GM12878 (cell line): ENCODE results near the gene ATP6V1D. TPM values are rescaled to one million over a fixed set of nuclear protein-coding genes. Genes with fewer than 3 reads are reported as not detected.

Experiments
- ATAC-seq: fragments of 200-7000 bp; cut with Tn5 transposase; 3 replicates; pipeline ENCODE4 v1.9.1; 2020; ENCODE audit warnings: mild to moderate bottlenecking, moderate library complexity
- BruUV-seq: library from RNA; stranded (reverse); fragments of 400-500 nt; replicated peaks from 2 replicates; lab custom pipeline; 2021; lab: Mats Ljungman, UMichigan
- CTCF ChIA-PET: fragments of 300-600 bp; sonication (Branson Sonifier 250); formaldehyde crosslinking; extraction: SDS; loops from one replicate; lab custom pipeline; 2021; ENCODE audit warnings: inconsistent platforms; lab: Yijun Ruan, JAX
- POLR2A ChIA-PET: fragments of 350-600 bp; formaldehyde crosslinking; extraction: SDS; loops from one replicate; lab custom pipeline; 2021; ENCODE audit warnings: inconsistent platforms; lab: Charles Lee
- RAD21 ChIA-PET: fragments of 300-600 bp; sonication (Branson Sonifier 250); formaldehyde crosslinking; loops from one replicate; lab custom pipeline; 2023; ENCODE audit warnings: antibody characterized with exemption; ENCODE audit not compliant: unreplicated experiment; lab: Charles Lee
- SMC1A ChIA-PET: fragments of 300-600 bp; sonication (Branson Sonifier 250); formaldehyde crosslinking; loops from one replicate; lab custom pipeline; 2023; ENCODE audit not compliant: unreplicated experiment, uncharacterized antibody; lab: Charles Lee
- DNase-seq: peaks from one replicate; pipeline ENCODE4 v3.0.0-alpha.2; 2011; ENCODE audit warnings: low read depth, low spot score
- FAIRE-seq: peaks from 3 replicates; lab custom pipeline; 2011; peaks lifted over from hg19 to GRCh38; lab: Jason Lieb, UNC
- H2AFZ ChIP-seq: 2 replicates; pipeline ENCODE4 v1.6.0; 2011; ENCODE audit warnings: low read depth, low read length, control low read depth; ENCODE audit not compliant: control insufficient read depth
- H3K27ac ChIP-seq: 2 replicates; pipeline ENCODE4 v1.5.1; 2011; ENCODE audit warnings: control low read depth; ENCODE audit not compliant: control insufficient read depth, insufficient read depth
- H3K27me3 ChIP-seq, 2 experiments: replicated peaks in 1 of 2; 2 replicates each; pipeline versions ENCODE4 v1.6.0 to v1.6.1; 2011; ENCODE audit warnings: low read length in 1 of 2; ENCODE audit not compliant: control insufficient read depth in 2 of 2, insufficient read depth in 2 of 2
- H3K36me3 ChIP-seq, 2 experiments: 2 replicates each; pipeline ENCODE4 v1.5.1; 2011; ENCODE audit warnings: low read length in 1 of 2; ENCODE audit not compliant: control insufficient read depth in 2 of 2, insufficient read depth in 2 of 2
- H3K4me1 ChIP-seq: 2 replicates; pipeline ENCODE4 v1.6.1; 2011; ENCODE audit warnings: mild to moderate bottlenecking, low read length, moderate library complexity, mixed read lengths; ENCODE audit not compliant: control insufficient read depth, insufficient read depth
- H3K4me2 ChIP-seq: 2 replicates; pipeline ENCODE4 v1.6.0; 2011; ENCODE audit warnings: control low read depth; ENCODE audit not compliant: control insufficient read depth, insufficient read depth
- H3K4me3 ChIP-seq: fragments of 200-600 bp; sonication (generic); 2 replicates; pipeline ENCODE4 v1.5.1; 2016
- H3K79me2 ChIP-seq: 2 replicates; pipeline ENCODE4 v1.6.0; 2011; ENCODE audit warnings: low read length; ENCODE audit not compliant: control insufficient read depth, insufficient read depth
- H3K9ac ChIP-seq: 2 replicates; pipeline ENCODE4 v1.8.0; 2011; ENCODE audit warnings: low read length, control low read depth, mixed read lengths; ENCODE audit not compliant: control insufficient read depth, insufficient read depth
- H3K9me3 ChIP-seq: replicated peaks from 3 replicates; pipeline ENCODE4 v1.5.1; 2011; ENCODE audit warnings: mild to moderate bottlenecking, low read length; ENCODE audit not compliant: control insufficient read depth, insufficient read depth
- H4K20me1 ChIP-seq: 2 replicates; pipeline ENCODE4 v1.6.0; 2011; ENCODE audit not compliant: control insufficient read depth, insufficient read depth
- HDAC2 ChIP-seq: fragments of 200-600 bp; sonication (generic); IDR thresholded peaks from 2 replicates; pipeline ENCODE4 v1.6.1; 2017
- IRF3 ChIP-seq: fragments of 450-650 bp; IDR thresholded peaks from 2 replicates; pipeline ENCODE4 v1.6.1; 2014; ENCODE audit warnings: mild to moderate bottlenecking
- JUND ChIP-seq: IDR thresholded peaks from 2 replicates; pipeline ENCODE4 v1.6.1; 2012; ENCODE audit warnings: low read depth, mild to moderate bottlenecking, low read length, improper control_type of control experiment, moderate library complexity
- NBN ChIP-seq: fragments of 450-650 bp; IDR thresholded peaks from 2 replicates; pipeline ENCODE4 v1.6.1; 2016
- NFIC ChIP-seq: IDR thresholded peaks from 2 replicates; pipeline ENCODE4 v1.6.1; 2012; ENCODE audit warnings: low read depth, mild to moderate bottlenecking, inconsistent platforms, low read length, moderate library complexity
- NFXL1 ChIP-seq: fragments of 450-650 bp; IDR thresholded peaks from 2 replicates; pipeline ENCODE4 v1.6.1; 2017; ENCODE audit warnings: antibody characterized with exemption, mild to moderate bottlenecking, borderline replicate concordance
- NR2C2 ChIP-seq: IDR thresholded peaks from 2 replicates; pipeline ENCODE4 v1.6.1; 2011; ENCODE audit warnings: borderline replicate concordance, low read depth; ENCODE audit not compliant: control insufficient read depth, insufficient read length
- PBX3 ChIP-seq: IDR thresholded peaks from 2 replicates; pipeline ENCODE4 v1.6.1; 2011; ENCODE audit warnings: mild to moderate bottlenecking, low read depth, low read length, moderate library complexity; ENCODE audit not compliant: insufficient replicate concordance
- PML ChIP-seq: IDR thresholded peaks from 2 replicates; pipeline ENCODE4 v1.6.1; 2012; ENCODE audit warnings: low read length, inconsistent platforms
- POLR2AphosphoS2 ChIP-seq: IDR thresholded peaks from 2 replicates; pipeline ENCODE4 v1.6.1; 2011; ENCODE audit warnings: low read depth, mild to moderate bottlenecking, low read length, improper control_type of control experiment, moderate library complexity
- POLR2AphosphoS5 ChIP-seq: IDR thresholded peaks from 2 replicates; pipeline ENCODE4 v1.6.1; 2011; ENCODE audit warnings: mild to moderate bottlenecking, low read length, inconsistent platforms
- SMC3 ChIP-seq: IDR thresholded peaks from 2 replicates; pipeline ENCODE4 v1.6.1; 2011; ENCODE audit warnings: low read length, improper control_type of control experiment, borderline replicate concordance
- ZZZ3 ChIP-seq: IDR thresholded peaks from 2 replicates; pipeline ENCODE4 v1.6.1; 2011; ENCODE audit warnings: low read depth; ENCODE audit not compliant: control insufficient read depth, insufficient read length
- WGBS: methylation state at CpG from one replicate; pipeline ENCODE4 v1.1.6; 2016; ENCODE audit warnings: low lambda C conversion rate; ENCODE audit not compliant: insufficient replicate concordance, insufficient coverage; ENCODE audit errors: missing lambda C conversion rate; 5-methylcytosine and 5-hydroxymethylcytosine counted together
- in situ Hi-C: fragments of 300-500 bp; cut with MboI; formaldehyde crosslinking; loops from 9 replicates; pipeline ENCODE4 v1.14.3; 2018; ENCODE audit warnings: mixed read lengths
- intact Hi-C: fragments of 100-400 bp; cut with micrococcal nuclease; formaldehyde crosslinking; loops from one replicate; pipeline ENCODE4 v1.14.2; 2022; ENCODE audit not compliant: unreplicated experiment
- polyA plus RNA-seq, 11 experiments: library from polyadenylated mRNA; depleted of rRNA in 4 of 11; unstranded in 6 of 11; stranded (reverse) in 5 of 11; fragments of >200 nt; fragmentation: Nextera tagmentation in 4 of 11; fragmentation: Illumina TruSeq in 1 of 11; extraction: Ambion mirVana in 4 of 11; extraction: Trizol in 1 of 11; gene quantifications; 1 replicate in 1 of 11; 2 replicates in 10 of 11; pipeline versions ENCODE4 v1.2.1 to v1.2.3, GENCODE V29; 2011 to 2016; ENCODE audit warnings: inconsistent platforms in 2 of 11, missing spikeins in 2 of 11, low read depth in 1 of 11
- total RNA-seq, 4 experiments: library from RNA; depleted of rRNA in 3 of 4; stranded (reverse); fragments of >200 nt in 3 of 4; fragmentation: Illumina TruSeq in 1 of 4; extraction: Trizol in 1 of 4; gene quantifications; 2 replicates each; pipeline versions ENCODE4 v1.2.1 to v1.2.3, GENCODE V29; 2013 to 2021

ATP6V1D gene
- total and polyA plus RNA-seq, 10 of the 15 experiments (the other 5 are each of a cell fraction or from before 2014, with no cell fraction given), result 24.0 to 71.6 (median 47.8) TPM

GRCh38 chr14:67393689-67394088 is 34.1 kb upstream of the ATP6V1D start:
- Histone ChIP-seq H3K9ac (no peak overlapping the region), H3K4me1 (no peaks in the 10 kb centered on the region), H4K20me1 (no peaks in the 10 kb centered on the region), H3K4me2 (no peak overlapping the region), H3K4me3 (no peak overlapping the region), H3K27me3 (no peaks in the 10 kb centered on the region), H2AFZ (no peak overlapping the region), H3K9me3 (no peaks in the 10 kb centered on the region), H3K27ac (no peak overlapping the region), H3K36me3 (no peaks in the 10 kb centered on the region), H3K79me2 (no peaks in the 10 kb centered on the region)
- intact Hi-C loops (no loop called here), in situ Hi-C loops (no loop called here)
- no peak for FAIRE-seq
- TF ChIP-seq POLR2AphosphoS2 (no peak), NR2C2 (no peak), ZZZ3 (no peak), PBX3 (no peak), HDAC2 (no peak), NFIC (no peak), NFXL1 (no peak), IRF3 (no peak), POLR2AphosphoS5 (no peak), NBN (no peak), SMC3 (no peak), JUND (no peak), PML (no peak)
- WGBS, result 70% methylated on average over 6 of the region's 6 CpGs
- ChIA-PET CTCF (no interaction called here), RAD21 (no interaction called here), SMC1A (interaction anchor here (1.5 kb wide), 1 partner anchor 9 kb away, joined by 3 read pairs; no protein-coding TSS in a partner anchor), POLR2A (no interaction called here)
- ATAC-seq, result no peak
- BruUV-seq, result no TSS peak
- DNase-seq, result no peak
